ENCODE results near the gene TRIM54. TPM values are rescaled to one million over a fixed set of nuclear protein-coding genes. Genes with fewer than 3 reads are reported as not detected.

Gene TRIM54
- total RNA-seq, 1 experiment from 2014 or later = 2.0 TPM

GRCh38 chr2:27356382-27357181 lies 74.4 kb downstream of the TRIM54 start, which contains the start of gene GTF3C2 (continued):
- peak; percentile 87 for TF ChIP-seq ZBTB33 (IDR thresholded peaks at IDR 0.05; ENCODE audit: extremely low read depth, insufficient replicate concordance, low read length)
- TF ChIP-seq, protein P1, sequence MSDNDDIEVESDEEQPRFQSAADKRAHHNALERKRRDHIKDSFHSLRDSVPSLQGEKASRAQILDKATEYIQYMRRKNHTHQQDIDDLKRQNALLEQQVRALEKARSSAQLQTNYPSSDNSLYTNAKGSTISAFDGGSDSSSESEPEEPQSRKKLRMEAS (IDR thresholded peaks at IDR 0.05) = peak; percentile 97
- TF ChIP-seq SP1 (IDR thresholded peaks at IDR 0.05; ENCODE audit: low read depth) = peak; percentile 75; the same call in 1 of the 2 replicates
- no peak for TF ChIP-seq FOSL1 (IDR thresholded peaks at IDR 0.05; ENCODE audit: low read depth)
- TF ChIP-seq EGR1 (IDR thresholded peaks at IDR 0.05; ENCODE audit: low read depth) = peak; percentile 89
- peak; percentile 17 for TF ChIP-seq TCF7L2 (IDR thresholded peaks at IDR 0.05; ENCODE audit: borderline replicate concordance, extremely low read depth, insufficient read depth, insufficient read length)

Other genes starting within 250 kb of the TRIM54 start
- gene TMEM214, start 249.5 kb upstream of the TRIM54 start, total RNA-seq (2021; ENCODE audit: unreplicated experiment) = 69.8 TPM
- 40.0 TPM for gene AGBL5, start 230.8 kb upstream of the TRIM54 start, total RNA-seq (2021; ENCODE audit: unreplicated experiment)
- gene OST4, start 210.8 kb upstream of the TRIM54 start, total RNA-seq (2021; ENCODE audit: unreplicated experiment) = 187 TPM
- gene EMILIN1, start 203.8 kb upstream of the TRIM54 start, total RNA-seq (2021; ENCODE audit: unreplicated experiment) = 0.59 TPM
- 6.7 TPM for gene KHK, start 195.7 kb upstream of the TRIM54 start, total RNA-seq (2021; ENCODE audit: unreplicated experiment)
- 4.0 TPM for gene CGREF1, start 163.3 kb upstream of the TRIM54 start, total RNA-seq (2021; ENCODE audit: unreplicated experiment)
- gene ABHD1, start 158.6 kb upstream of the TRIM54 start, total RNA-seq (2021; ENCODE audit: unreplicated experiment) = not detected
- gene PREB, start 147.8 kb upstream of the TRIM54 start, total RNA-seq (2021; ENCODE audit: unreplicated experiment) = 54.2 TPM
- gene PRR30, start 143.0 kb upstream of the TRIM54 start, total RNA-seq (2021; ENCODE audit: unreplicated experiment) = not detected
- gene TCF23, start 133.4 kb upstream of the TRIM54 start, total RNA-seq (2021; ENCODE audit: unreplicated experiment) = not detected
- 93.6 TPM for gene ATRAID, start 70.4 kb upstream of the TRIM54 start, total RNA-seq (2021; ENCODE audit: unreplicated experiment)
- gene SLC5A6, start 70.2 kb upstream of the TRIM54 start, total RNA-seq (2021; ENCODE audit: unreplicated experiment) = 55.4 TPM
- gene CAD, start 65.1 kb upstream of the TRIM54 start, total RNA-seq (2021; ENCODE audit: unreplicated experiment) = 114 TPM
- gene SLC30A3, start 19.4 kb upstream of the TRIM54 start, total RNA-seq (2021; ENCODE audit: unreplicated experiment) = 20.5 TPM
- 2.5 TPM for gene DNAJC5G, start 7.0 kb upstream of the TRIM54 start, total RNA-seq (2021; ENCODE audit: unreplicated experiment)
- 8.0 TPM for gene UCN, start 26.0 kb downstream of the TRIM54 start, total RNA-seq (2021; ENCODE audit: unreplicated experiment)
- 55.4 TPM for gene MPV17, start 40.7 kb downstream of the TRIM54 start, total RNA-seq (2021; ENCODE audit: unreplicated experiment)
- gene GTF3C2, start 74.3 kb downstream of the TRIM54 start, total RNA-seq (2021; ENCODE audit: unreplicated experiment) = 88.2 TPM
- gene EIF2B4, start 87.9 kb downstream of the TRIM54 start, total RNA-seq (2021; ENCODE audit: unreplicated experiment) = 43.8 TPM
- gene SNX17, start 88.2 kb downstream of the TRIM54 start, total RNA-seq (2021; ENCODE audit: unreplicated experiment) = 90.5 TPM
- gene ZNF513, start 98.3 kb downstream of the TRIM54 start, total RNA-seq (2021; ENCODE audit: unreplicated experiment) = 12.8 TPM
- 140 TPM for gene PPM1G, start 127.2 kb downstream of the TRIM54 start, total RNA-seq (2021; ENCODE audit: unreplicated experiment)
- 79.1 TPM for gene NRBP1, start 146.2 kb downstream of the TRIM54 start, total RNA-seq (2021; ENCODE audit: unreplicated experiment)
- 65.7 TPM for gene KRTCAP3, start 160.0 kb downstream of the TRIM54 start, total RNA-seq (2021; ENCODE audit: unreplicated experiment)
- gene IFT172, start 207.3 kb downstream of the TRIM54 start, total RNA-seq (2021; ENCODE audit: unreplicated experiment) = 13.7 TPM
- gene FNDC4, start 212.8 kb downstream of the TRIM54 start, total RNA-seq (2021; ENCODE audit: unreplicated experiment) = 3.3 TPM
- gene GCKR, start 214.4 kb downstream of the TRIM54 start, total RNA-seq (2021; ENCODE audit: unreplicated experiment) = not detected

All from HCT116 (cell line).